Measurements from ENCODE around the gene UBASH3B. TPM values are rescaled to one million over a fixed set of nuclear protein-coding genes. Genes with fewer than 3 reads are reported as not detected.
"Not testable (repeated sequence)": the region's sequence is repeated elsewhere in the genome, so short reads cannot be mapped to it uniquely, and the experiment has no call there.

UBASH3B gene
- total RNA-seq, 2 donors from 2014 or later = 7.0 to 10.6 TPM

DNA sequence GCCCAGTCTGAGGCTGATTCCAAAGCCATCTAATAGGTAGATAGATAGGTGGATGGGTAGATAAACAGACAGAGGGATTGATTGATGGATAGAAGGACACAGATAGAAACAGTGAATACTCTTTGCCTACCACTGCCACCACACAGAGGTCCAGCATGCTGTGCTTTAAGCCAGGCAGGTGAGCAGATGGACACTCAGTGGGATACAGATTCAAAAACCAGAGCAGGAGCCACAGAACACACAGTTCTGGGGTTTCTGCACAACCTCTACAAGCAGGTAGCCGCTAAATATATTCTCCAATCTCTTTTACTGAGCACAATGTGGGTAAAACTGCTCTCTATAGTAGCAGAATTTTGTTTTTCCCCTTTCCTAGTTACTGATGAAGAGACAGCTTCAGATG, 206.6 kb downstream of the UBASH3B start:
- Mint-ChIP-seq H3K9me3 (no peaks in the 10 kb centered on the region), H3K27me3 (peaks cover 33% of the 10 kb centered on the region), H3K4me3 (no peak overlapping the region), H3K36me3 (ENCODE audit: low read depth) (no peaks in the 10 kb centered on the region), H3K4me1 (no peaks in the 10 kb centered on the region), H3K27ac (no peak overlapping the region)
- ATAC-seq (replicated peaks) = no peak

DNA sequence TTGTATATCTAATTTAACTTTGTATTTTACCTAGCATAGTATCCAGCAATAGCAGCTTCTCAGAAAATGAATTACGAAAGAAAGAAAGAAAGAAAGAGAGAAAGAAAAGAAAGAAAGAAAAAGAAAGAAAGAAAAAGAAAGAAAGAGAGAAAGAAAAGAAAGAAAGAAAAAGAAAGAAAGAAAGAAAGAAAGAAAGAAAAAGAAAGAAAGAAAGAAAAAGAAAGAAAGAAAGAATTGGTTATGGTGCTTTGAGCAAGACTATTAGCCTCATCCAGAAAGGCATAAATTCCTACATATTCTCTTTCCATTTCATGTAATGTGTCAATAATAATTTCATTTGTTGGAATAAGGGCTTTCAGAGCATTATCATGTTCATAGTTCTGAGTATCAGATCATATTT, 207.6 kb downstream of the UBASH3B start:
- not testable (repeated sequence) for H3K9me3 Mint-ChIP-seq; H3K36me3 Mint-ChIP-seq (ENCODE audit: low read depth)
- peaks cover 41% of the 10 kb centered on the region for H3K27me3 Mint-ChIP-seq

DNA sequence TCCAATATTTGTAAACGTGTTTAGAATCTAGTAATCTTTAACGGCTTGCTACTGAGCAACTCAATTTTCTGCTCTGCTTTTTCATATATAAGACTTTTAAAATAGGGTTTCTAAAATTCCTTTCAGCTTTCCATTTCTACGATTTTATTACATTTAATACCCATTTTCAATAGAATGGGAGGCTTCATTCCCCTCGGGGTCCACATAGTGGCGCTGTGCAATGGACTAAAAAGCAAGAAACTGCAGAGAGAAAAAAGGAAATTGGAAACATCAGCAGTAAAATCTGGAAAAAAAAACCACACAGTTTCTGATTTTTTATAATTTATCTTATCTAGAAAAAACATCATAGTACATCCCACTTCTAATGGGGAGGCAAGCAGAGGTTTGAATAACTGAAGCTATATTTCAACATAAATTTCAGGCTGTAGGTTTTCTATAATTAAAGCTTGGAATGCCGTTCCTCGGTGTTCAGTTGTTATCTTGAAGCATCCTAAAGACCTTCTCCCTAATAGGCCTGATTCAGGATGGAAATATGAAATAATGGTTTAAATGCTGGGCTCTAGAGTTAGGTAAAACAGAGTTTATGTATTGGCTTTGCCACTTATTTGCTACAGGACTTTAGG, 208.3 kb downstream of the UBASH3B start:
- Mint-ChIP-seq H3K36me3 (ENCODE audit: low read depth) (no peaks in the 10 kb centered on the region), H3K27ac (no peak overlapping the region)

More for the DNA sequence above, 207.6 kb downstream of the UBASH3B start:
- not testable (repeated sequence) for ATAC-seq (replicated peaks); H3K4me3 Mint-ChIP-seq; H3K27ac Mint-ChIP-seq; H3K4me1 Mint-ChIP-seq

More for the DNA sequence above, 208.3 kb downstream of the UBASH3B start:
- Mint-ChIP-seq H3K4me3 (no peak overlapping the region), H3K9me3 (no peaks in the 10 kb centered on the region), H3K27me3 (peaks cover 42% of the 10 kb centered on the region), H3K4me1 (no peaks in the 10 kb centered on the region)
- ATAC-seq (replicated peaks) = no peak

Other genes with a start within 250 kb of the UBASH3B start
- gene CRTAM, start 182.8 kb downstream of the UBASH3B start, total RNA-seq = under 1 TPM in 1 of 2 donors, not detected in 1; 0.11 TPM
- 1 to 10 TPM; 1.2 to 1.5 TPM for gene JHY, start 227.0 kb downstream of the UBASH3B start, total RNA-seq

Measured in activated T-helper 17 cell treated with anti-CD3 and anti-CD28 coated beads, Interleukin-2, amount 50 U/mL, for 72 hours (primary cell).